HG03565 (cell line): ENCODE results near the gene CATSPER1.
"Not testable (repeated sequence)": the region's sequence is repeated elsewhere in the genome, so short reads cannot be mapped to it uniquely, and the experiment has no call there.

Experiments
- ATAC-seq: cut with Tn5 transposase; IDR thresholded peaks from one replicate; pipeline ENCODE4 v1.9.1; 2021; ENCODE audit warnings: mild to moderate bottlenecking, moderate library complexity; ENCODE audit not compliant: unreplicated experiment

CATSPER1 gene

GRCh38 chr11:66020618-66021357 is 5.5 kb downstream of the CATSPER1 start:
- ATAC-seq = no peak

GRCh38 chr11:66020212-66020611 is 6.1 kb downstream of the CATSPER1 start:
- ATAC-seq = no peak

- ATAC-seq = no peak
These were observed 9.0 kb downstream of the CATSPER1 start for GRCh38 chr11:66017321-66017720.

- no peak for ATAC-seq
These were observed 9.5 kb downstream of the CATSPER1 start for GRCh38 chr11:66016793-66017177.

GRCh38 chr11:66015936-66016792 is 10.1 kb downstream of the CATSPER1 start:
- no peak for ATAC-seq

- no peak for ATAC-seq
These were observed 10.8 kb downstream of the CATSPER1 start for GRCh38 chr11:66015454-66015881.

- ATAC-seq = no peak
These were observed 11.3 kb downstream of the CATSPER1 start for GRCh38 chr11:66014804-66015453.

- no peak for ATAC-seq
These were observed 12.5 kb downstream of the CATSPER1 start for GRCh38 chr11:66013762-66014100.

- ATAC-seq = no peak
These were observed 13.1 kb downstream of the CATSPER1 start for GRCh38 chr11:66012946-66013761.

GRCh38 chr11:66012371-66012945 is 13.8 kb downstream of the CATSPER1 start:
- ATAC-seq = no peak

- no peak for ATAC-seq
These were observed 14.4 kb downstream of the CATSPER1 start, which contains the start of gene CST6 for GRCh38 chr11:66011785-66012303. Gene CST6 (plus strand): TSS chr11:66012008. CDS start chr11:66012045, 37 bp downstream.

GRCh38 chr11:66011239-66011784 is 15.0 kb downstream of the CATSPER1 start:
- ATAC-seq = no peak

- ATAC-seq = not testable (repeated sequence)
These were observed 16.2 kb downstream of the CATSPER1 start for GRCh38 chr11:66010036-66010435.

GRCh38 chr11:66008468-66009101 is 17.7 kb downstream of the CATSPER1 start:
- ATAC-seq = no peak

- ATAC-seq = no peak
These were observed 18.2 kb downstream of the CATSPER1 start for GRCh38 chr11:66008095-66008467.

- no peak for ATAC-seq
These were observed 19.1 kb downstream of the CATSPER1 start for GRCh38 chr11:66007201-66007634.

- no peak for ATAC-seq
These were observed 19.4 kb downstream of the CATSPER1 start for GRCh38 chr11:66006891-66007176.

- ATAC-seq = no peak
These were observed 20.0 kb downstream of the CATSPER1 start for GRCh38 chr11:66006134-66006890.

GRCh38 chr11:66004186-66004585 is 22.1 kb downstream of the CATSPER1 start:
- no peak for ATAC-seq
